GM21737 (cell line): ENCODE measurements around the gene LAMA3.

Source experiments
- ATAC-seq: cut with Tn5 transposase; IDR thresholded peaks from one replicate; pipeline ENCODE4 v1.9.1; 2021; ENCODE audit warnings: mild to moderate bottlenecking, moderate library complexity; ENCODE audit not compliant: unreplicated experiment

The LAMA3 gene

DNA sequence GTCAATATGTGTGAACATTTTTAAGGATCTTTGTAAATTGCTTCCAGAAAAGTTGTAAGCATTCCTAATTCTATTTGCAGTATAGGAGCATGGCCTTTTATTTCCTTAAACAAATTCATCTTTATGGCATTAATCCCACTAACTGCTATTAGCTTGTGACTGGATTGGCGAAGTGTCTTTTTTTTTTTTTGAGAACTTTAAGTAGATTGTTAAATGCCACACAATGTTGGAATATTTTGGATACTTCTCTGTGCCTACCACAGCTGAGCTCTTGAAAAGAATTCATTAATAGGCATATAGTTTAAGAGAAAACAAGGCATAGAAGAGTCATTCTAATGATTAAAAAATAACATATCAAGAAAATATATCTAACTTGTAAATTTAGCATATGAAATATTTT, 129.7 kb downstream of the LAMA3 start:
- ATAC-seq, result no peak

GRCh38 chr18:23822590-23823385, 133.5 kb downstream of the LAMA3 start:
- no peak for ATAC-seq

DNA sequence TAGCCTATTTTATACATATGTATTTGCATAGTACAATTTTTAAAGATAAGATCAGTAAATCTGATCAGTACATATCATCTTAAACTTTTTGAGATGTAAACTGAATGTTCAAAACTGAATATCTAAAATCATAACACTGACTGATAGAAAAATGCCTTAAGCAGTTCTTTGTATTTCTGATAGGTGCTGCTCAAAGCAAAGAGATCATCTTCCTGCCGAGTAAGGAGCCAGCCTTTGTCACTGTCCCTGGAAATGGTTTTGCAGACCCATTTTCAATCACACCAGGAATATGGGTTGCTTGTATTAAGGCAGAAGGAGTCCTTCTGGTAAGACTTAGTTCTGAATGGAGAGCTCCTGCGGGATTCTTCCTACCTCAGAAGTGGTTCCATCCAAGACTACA, 135.0 kb downstream of the LAMA3 start:
- no peak for ATAC-seq

DNA sequence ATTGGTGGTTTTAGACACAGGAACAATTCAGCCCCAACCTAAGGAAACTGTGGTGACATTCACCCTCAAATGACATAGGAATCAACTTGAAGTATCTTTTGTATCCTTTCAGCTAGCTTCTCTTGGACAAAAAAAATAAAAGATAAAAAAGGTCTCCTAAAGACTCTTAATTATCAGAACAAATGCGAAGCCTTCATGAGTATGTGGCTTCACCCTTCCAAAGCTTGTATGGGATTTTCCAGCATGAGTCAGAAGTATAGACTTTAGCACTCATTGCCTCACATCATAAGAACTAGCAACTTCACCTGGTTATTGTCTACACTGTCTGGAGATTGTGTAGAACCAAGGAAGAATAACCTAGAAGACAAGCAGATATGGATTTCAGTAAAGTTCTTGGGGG, 135.4 kb downstream of the LAMA3 start:
- no peak for ATAC-seq

GRCh38 chr18:23825496-23825895, 136.2 kb downstream of the LAMA3 start:
- ATAC-seq, result no peak

DNA sequence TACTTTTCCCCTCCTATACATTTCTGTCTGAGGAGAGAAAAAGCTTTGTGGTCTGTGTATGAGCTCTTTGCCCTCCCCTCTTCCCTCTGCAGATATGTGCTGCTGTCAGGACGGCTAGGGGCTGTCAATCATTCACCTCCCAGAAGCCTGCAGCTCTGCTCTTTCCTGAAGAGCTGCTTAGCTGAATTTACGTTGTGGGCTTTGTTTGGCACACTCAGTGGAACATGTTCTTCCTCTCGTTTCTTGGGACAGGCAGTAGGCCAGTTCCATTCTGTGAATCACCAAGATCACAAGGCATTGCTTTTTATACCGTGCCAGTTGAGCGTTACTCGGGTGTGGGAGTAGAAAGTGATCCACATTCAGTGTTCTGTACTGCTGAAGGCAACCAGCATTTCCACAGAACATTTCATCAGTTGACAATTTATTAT, 136.7 kb downstream of the LAMA3 start:
- peak; percentile 73 for ATAC-seq

- ATAC-seq, result no peak
Measured at GRCh38 chr18:23826850-23827620, 137.8 kb downstream of the LAMA3 start.

DNA sequence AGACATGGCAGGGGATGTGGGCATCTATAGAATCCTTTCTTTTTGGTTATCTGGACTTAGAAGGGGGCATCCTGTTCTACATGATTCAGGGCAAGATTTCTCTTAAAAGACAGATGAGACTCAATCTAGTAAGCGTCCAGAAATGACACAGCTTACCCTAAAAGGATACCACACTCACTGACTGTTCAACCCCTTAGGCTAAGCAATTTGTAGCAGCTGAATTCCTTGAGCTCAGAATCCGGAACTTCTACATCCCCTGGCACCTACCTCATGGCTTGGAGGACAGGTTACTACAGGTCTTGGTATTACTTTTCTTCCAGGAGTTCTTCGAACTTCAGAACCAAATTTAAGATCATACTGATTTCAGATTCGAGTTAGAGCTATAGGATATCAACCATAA, 138.4 kb downstream of the LAMA3 start:
- no peak for ATAC-seq

- ATAC-seq, result peak; percentile 81
Measured at GRCh38 chr18:23828426-23828825, 139.2 kb downstream of the LAMA3 start.

DNA sequence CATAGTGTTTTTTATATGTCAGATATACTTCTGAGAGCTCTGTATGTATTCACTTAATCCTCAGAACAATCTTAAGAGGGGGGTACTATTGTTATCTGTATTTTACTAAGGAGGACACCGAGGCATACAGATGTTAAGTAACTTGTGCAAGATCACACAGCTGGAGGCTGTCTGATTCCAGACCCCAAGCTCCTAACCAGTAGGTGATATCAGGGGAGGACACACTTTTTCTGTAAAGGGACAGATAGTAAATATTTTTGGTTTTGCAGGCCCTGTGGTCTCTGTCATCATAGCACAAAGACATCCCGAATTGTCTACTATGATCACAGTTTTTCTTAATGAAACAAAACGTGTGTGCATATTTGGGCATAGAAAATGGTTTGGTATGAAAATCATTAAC, 143.7 kb downstream of the LAMA3 start:
- no peak for ATAC-seq

DNA sequence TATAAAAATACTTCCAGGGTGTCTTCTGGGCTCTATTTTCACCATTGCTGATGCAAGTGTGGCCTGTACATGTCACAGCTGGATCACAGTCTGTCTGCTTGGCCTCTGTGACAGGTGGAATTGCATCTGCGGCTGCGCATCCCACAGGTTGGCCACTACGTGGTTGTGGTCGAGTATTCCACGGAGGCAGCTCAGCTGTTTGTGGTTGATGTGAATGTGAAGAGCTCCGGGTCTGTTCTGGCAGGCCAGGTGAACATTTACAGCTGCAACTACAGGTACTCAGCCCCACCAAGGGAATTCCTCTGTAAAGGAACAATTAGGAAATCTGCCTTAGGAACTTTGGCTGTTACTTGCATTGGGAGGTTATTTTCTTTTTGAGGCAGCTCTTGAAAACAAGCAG, 144.5 kb downstream of the LAMA3 start:
- ATAC-seq, result no peak

DNA sequence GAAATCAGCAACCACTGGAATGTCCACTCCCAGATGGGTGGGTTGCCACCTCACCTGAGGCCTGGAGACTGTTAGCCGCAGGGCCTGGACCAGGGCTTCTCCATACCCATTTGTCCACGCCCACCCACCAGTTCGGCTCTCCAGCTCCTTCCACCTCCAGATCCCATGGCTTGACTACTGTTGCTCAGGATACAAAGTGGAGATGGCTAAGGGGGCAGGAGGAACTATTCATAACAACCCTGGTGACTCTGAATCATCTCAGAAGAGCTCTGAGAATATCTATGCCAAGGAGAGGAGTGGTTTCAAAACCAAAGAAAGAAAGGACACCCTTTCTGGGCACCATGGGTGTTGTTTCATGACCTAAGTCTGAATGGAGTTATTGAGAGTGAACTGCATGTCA, 145.8 kb downstream of the LAMA3 start:
- no peak for ATAC-seq

DNA sequence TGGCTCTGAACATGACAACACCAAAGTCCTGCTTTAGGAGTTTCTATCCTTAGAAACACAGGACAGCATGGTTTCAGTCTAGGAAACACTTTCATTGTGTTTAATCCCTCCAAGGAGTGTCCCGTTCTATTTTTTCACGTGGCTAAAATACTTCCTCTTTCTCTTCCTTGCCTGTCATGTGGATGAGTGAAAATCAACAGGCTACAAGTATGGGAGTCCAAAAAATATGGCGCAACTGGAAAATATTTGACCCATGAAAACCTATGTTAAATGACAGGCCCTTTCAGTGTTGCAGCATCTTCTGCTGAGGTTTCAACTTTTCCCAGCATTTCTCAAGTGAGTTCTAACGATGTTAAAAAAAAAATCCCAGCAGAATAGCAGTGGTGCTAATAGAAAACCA, 146.3 kb downstream of the LAMA3 start:
- ATAC-seq, result no peak

GRCh38 chr18:23837591-23837990, 148.3 kb downstream of the LAMA3 start:
- ATAC-seq, result no peak

GRCh38 chr18:23838233-23838632, 149.0 kb downstream of the LAMA3 start:
- ATAC-seq, result no peak

GRCh38 chr18:23838801-23839366, 149.6 kb downstream of the LAMA3 start:
- ATAC-seq, result no peak

GRCh38 chr18:23842305-23842704, 153.1 kb downstream of the LAMA3 start:
- no peak for ATAC-seq

DNA sequence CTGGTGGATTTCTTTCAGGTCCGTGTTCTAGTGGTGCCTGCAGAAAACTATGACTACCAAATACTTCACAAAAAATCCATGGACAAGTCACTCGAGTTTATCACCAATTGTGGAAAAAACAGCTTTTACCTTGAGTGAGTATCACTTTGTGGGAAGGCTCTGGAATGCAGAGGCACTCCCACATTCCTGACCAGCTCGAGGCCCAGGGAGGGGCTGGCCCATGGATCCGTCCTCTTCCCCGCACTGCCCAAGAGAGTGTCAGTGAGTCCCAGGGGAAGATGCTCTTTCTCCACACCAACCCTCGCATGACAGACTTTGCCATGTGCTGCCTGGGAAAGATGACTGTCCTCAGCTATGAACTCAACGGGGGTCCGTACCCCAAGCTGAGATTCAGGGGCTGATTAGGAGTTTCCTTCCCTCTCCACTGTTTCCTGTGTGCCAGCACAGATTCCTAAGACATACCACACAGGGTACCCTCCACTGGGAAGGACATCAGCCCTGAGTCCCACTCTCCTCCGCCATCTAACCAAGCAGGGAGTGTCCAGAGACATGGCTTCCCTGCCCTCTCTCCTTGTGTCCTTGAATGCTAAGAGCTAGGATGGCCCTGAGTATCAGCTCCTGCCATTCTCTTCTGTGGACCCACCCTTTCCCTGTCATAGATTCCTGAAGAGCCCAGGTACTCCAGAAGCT, 155.9 kb downstream of the LAMA3 start:
- no peak for ATAC-seq

GRCh38 chr18:23845988-23846630, 156.9 kb downstream of the LAMA3 start:
- no peak for ATAC-seq

GRCh38 chr18:23847321-23847986, 158.2 kb downstream of the LAMA3 start:
- ATAC-seq, result no peak
